ENCODE measurements around the gene GAL3ST1. TPM values are rescaled to one million over a fixed set of nuclear protein-coding genes. Genes with fewer than 3 reads are reported as not detected.

The GAL3ST1 gene
- total and polyA plus RNA-seq, 3 donors from 2014 or later = 4.2 to 18.5 (median 11.3) TPM

DNA sequence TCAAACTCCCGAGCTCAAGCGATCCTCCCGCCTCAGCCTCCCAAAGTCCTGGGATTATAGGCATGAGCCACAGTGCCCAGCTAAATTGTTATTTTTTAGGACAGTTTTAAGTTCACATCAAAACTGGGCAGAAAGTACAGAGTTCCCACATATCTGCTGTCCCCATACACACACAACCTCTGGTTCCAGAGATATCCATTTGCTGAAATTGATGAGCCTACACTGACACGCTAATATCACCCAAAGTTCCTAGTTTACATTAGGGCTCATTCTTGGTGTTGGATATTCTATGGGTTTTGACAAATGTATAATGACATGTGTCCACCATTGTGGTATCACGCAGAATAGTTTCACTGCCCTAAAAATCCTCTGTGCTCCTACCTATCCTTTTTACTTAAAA is 66.2 kb downstream of the GAL3ST1 start:
- no peak for TF ChIP-seq POLR2A (IDR thresholded peaks at IDR 0.05)
- TF ChIP-seq, protein P1, sequence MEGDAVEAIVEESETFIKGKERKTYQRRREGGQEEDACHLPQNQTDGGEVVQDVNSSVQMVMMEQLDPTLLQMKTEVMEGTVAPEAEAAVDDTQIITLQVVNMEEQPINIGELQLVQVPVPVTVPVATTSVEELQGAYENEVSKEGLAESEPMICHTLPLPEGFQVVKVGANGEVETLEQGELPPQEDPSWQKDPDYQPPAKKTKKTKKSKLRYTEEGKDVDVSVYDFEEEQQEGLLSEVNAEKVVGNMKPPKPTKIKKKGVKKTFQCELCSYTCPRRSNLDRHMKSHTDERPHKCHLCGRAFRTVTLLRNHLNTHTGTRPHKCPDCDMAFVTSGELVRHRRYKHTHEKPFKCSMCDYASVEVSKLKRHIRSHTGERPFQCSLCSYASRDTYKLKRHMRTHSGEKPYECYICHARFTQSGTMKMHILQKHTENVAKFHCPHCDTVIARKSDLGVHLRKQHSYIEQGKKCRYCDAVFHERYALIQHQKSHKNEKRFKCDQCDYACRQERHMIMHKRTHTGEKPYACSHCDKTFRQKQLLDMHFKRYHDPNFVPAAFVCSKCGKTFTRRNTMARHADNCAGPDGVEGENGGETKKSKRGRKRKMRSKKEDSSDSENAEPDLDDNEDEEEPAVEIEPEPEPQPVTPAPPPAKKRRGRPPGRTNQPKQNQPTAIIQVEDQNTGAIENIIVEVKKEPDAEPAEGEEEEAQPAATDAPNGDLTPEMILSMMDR (IDR thresholded peaks at IDR 0.05) = no peak
- H3K4me1 ChIP-seq = no peaks in the 10 kb centered on the region
- H3K27ac ChIP-seq = no peak overlapping the region
- DNase-seq = no peak
- H3K4me3 ChIP-seq = no peak overlapping the region
- intact Hi-C loops (cut with DNase I; ENCODE audit: low total_unique reads) = no loop called here
- H3K9me3 ChIP-seq = no peaks in the 10 kb centered on the region
- no peaks in the 10 kb centered on the region for H3K27me3 ChIP-seq
- no peaks in the 10 kb centered on the region for H3K36me3 ChIP-seq (ENCODE audit: low read depth, missing control alignments)
- WGBS, 2 donors = 70 to 74% methylated on average over 5 of the region's 5 CpGs

DNA sequence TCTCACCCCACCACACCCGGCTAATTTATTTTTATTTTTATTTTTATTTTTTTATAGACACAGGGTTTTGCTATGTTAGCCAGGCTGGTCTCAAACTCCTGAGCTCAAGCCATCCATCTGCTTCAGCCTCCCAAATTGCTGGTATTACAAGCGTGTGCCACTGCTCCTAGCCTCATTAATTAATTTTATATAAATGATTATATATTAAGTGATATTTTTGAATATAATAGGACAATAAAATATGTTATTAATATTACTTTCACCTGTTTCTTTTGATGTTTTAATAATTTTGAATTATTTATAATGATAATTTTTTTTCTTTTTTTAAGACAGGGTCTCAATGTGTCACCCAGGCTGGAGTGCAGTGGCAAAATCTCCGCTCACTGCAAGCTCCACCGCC is 66.8 kb downstream of the GAL3ST1 start:
- H3K27me3 ChIP-seq = no peaks in the 10 kb centered on the region
- DNase-seq = no peak
- TF ChIP-seq, protein P1 (IDR thresholded peaks at IDR 0.05) = no peak
- no peak for TF ChIP-seq POLR2A (IDR thresholded peaks at IDR 0.05)
- intact Hi-C loops (cut with DNase I; ENCODE audit: low total_unique reads) = no loop called here
- 84 to 85% methylated on average over 4 of the region's 4 CpGs for WGBS, 2 donors
- no peak overlapping the region for H3K27ac ChIP-seq
- H3K9me3 ChIP-seq = no peaks in the 10 kb centered on the region
- H3K4me1 ChIP-seq = no peaks in the 10 kb centered on the region
- no peaks in the 10 kb centered on the region for H3K36me3 ChIP-seq (ENCODE audit: low read depth, missing control alignments)
- no peak overlapping the region for H3K4me3 ChIP-seq

DNA sequence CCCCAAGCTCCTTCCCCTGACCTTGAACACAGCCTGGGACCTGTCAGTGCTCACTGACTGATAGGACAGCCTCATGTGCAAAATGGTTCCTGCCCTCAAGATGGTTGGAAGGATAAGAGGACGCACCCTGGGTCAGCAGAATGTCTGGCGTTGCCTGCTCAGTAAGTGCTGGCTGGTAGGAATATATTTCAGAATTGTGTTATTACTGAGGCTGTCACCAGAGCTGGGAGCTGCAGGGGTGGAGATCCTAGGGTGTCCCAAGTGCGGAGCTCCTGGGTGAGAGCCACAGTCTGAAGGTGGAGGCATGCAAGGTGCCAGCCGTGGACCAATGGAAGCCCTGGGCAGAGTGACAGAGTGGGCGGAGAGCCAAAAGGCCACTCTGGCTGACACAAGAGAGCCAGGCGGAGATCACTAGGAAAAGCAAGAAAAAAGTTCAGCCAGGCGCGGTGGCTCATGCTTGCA is 67.9 kb downstream of the GAL3ST1 start:
- Histone ChIP-seq H3K4me3 (no peak overlapping the region), H3K4me1 (no peaks in the 10 kb centered on the region), H3K36me3 (ENCODE audit: low read depth, missing control alignments) (no peaks in the 10 kb centered on the region), H3K27me3 (no peaks in the 10 kb centered on the region), H3K9me3 (no peaks in the 10 kb centered on the region), H3K27ac (no peak overlapping the region)
- TF ChIP-seq, protein P1 (IDR thresholded peaks at IDR 0.05) = no peak
- TF ChIP-seq POLR2A (IDR thresholded peaks at IDR 0.05) = no peak
- 69 to 87% methylated on average over 8 of the region's 8 CpGs for WGBS, 2 donors
- DNase-seq = peak; percentile 55
- intact Hi-C loops (cut with DNase I; ENCODE audit: low total_unique reads) = no loop called here

Other genes with a start within 250 kb of the GAL3ST1 start
- 10 to 100 TPM; 48.4 to 79.1 TPM for gene TBC1D10A, start 247.7 kb downstream of the GAL3ST1 start, total RNA-seq
- 51.0 TPM for gene TBC1D10A, start 247.7 kb downstream of the GAL3ST1 start, polyA plus RNA-seq (ENCODE audit: insufficient read depth, low read depth, low replicate concordance)
- 100 to 1,000 TPM; 159 to 174 TPM for gene SF3A1, start 217.8 kb downstream of the GAL3ST1 start, total RNA-seq
- 272 TPM for gene SF3A1, start 217.8 kb downstream of the GAL3ST1 start, polyA plus RNA-seq (ENCODE audit: insufficient read depth, low read depth, low replicate concordance)
- 10 to 100 TPM; 70.1 to 81.9 TPM for gene CCDC157, start 217.7 kb downstream of the GAL3ST1 start, total RNA-seq
- 69.2 TPM for gene CCDC157, start 217.7 kb downstream of the GAL3ST1 start, polyA plus RNA-seq (ENCODE audit: insufficient read depth, low read depth, low replicate concordance)
- gene RNF215, start 187.3 kb downstream of the GAL3ST1 start, total RNA-seq = 10 to 100 TPM; 20.9 to 24.6 TPM
- 18.2 TPM for gene RNF215, start 187.3 kb downstream of the GAL3ST1 start, polyA plus RNA-seq (ENCODE audit: insufficient read depth, low read depth, low replicate concordance)
- gene SEC14L2, start 177.6 kb downstream of the GAL3ST1 start, total RNA-seq = 1 to 10 TPM; 2.2 to 3.5 TPM
- 4.7 TPM for gene SEC14L2, start 177.6 kb downstream of the GAL3ST1 start, polyA plus RNA-seq (ENCODE audit: insufficient read depth, low read depth, low replicate concordance)
- 10 to 100 TPM in 1 of 2 donors, 1 to 10 TPM in 1; 9.3 to 13.2 TPM for gene MTFP1, start 148.9 kb downstream of the GAL3ST1 start, total RNA-seq
- 5.7 TPM for gene MTFP1, start 148.9 kb downstream of the GAL3ST1 start, polyA plus RNA-seq (ENCODE audit: insufficient read depth, low read depth, low replicate concordance)
- gene SEC14L3, start 102.6 kb downstream of the GAL3ST1 start, total RNA-seq = under 1 TPM; 0.24 to 0.25 TPM
- 0.28 TPM for gene SEC14L3, start 102.6 kb downstream of the GAL3ST1 start, polyA plus RNA-seq (ENCODE audit: insufficient read depth, low read depth, low replicate concordance)
- 10 to 100 TPM; 27.6 to 28.8 TPM for gene SEC14L4, start 69.0 kb downstream of the GAL3ST1 start, total RNA-seq
- 11.5 TPM for gene SEC14L4, start 69.0 kb downstream of the GAL3ST1 start, polyA plus RNA-seq (ENCODE audit: insufficient read depth, low read depth, low replicate concordance)
- 10 to 100 TPM; 17.0 to 28.2 TPM for gene SEC14L6, start 27.9 kb downstream of the GAL3ST1 start, total RNA-seq
- gene SEC14L6, start 27.9 kb downstream of the GAL3ST1 start, polyA plus RNA-seq (ENCODE audit: insufficient read depth, low read depth, low replicate concordance) = 12.3 TPM
- gene PES1, start 17.2 kb upstream of the GAL3ST1 start, total RNA-seq = 10 to 100 TPM; 96.5 to 99.4 TPM
- 80.3 TPM for gene PES1, start 17.2 kb upstream of the GAL3ST1 start, polyA plus RNA-seq (ENCODE audit: insufficient read depth, low read depth, low replicate concordance)
- gene TCN2, start 32.5 kb upstream of the GAL3ST1 start, total RNA-seq = 10 to 100 TPM; 40.6 to 40.7 TPM
- 30.5 TPM for gene TCN2, start 32.5 kb upstream of the GAL3ST1 start, polyA plus RNA-seq (ENCODE audit: insufficient read depth, low read depth, low replicate concordance)
- gene SLC35E4, start 61.1 kb upstream of the GAL3ST1 start, total RNA-seq = 10 to 100 TPM; 11.6 TPM
- 35.9 TPM for gene SLC35E4, start 61.1 kb upstream of the GAL3ST1 start, polyA plus RNA-seq (ENCODE audit: insufficient read depth, low read depth, low replicate concordance)
- gene DUSP18, start 93.2 kb upstream of the GAL3ST1 start, total RNA-seq = 10 to 100 TPM; 29.2 to 42.4 TPM
- gene DUSP18, start 93.2 kb upstream of the GAL3ST1 start, polyA plus RNA-seq (ENCODE audit: insufficient read depth, low read depth, low replicate concordance) = 53.9 TPM
- 10 to 100 TPM; 39.5 to 45.4 TPM for gene OSBP2, start 120.2 kb upstream of the GAL3ST1 start, total RNA-seq
- 68.0 TPM for gene OSBP2, start 120.2 kb upstream of the GAL3ST1 start, polyA plus RNA-seq (ENCODE audit: insufficient read depth, low read depth, low replicate concordance)